ENCODE measurements around the gene TSPAN3.

TSPAN3 gene

GRCh38 chr15:77048135-77048876 is 22.6 kb downstream of the TSPAN3 start:
- no peak for DNase-seq

- peak; percentile 16 for DNase-seq
Measured at GRCh38 chr15:77046704-77047412, 24.1 kb downstream of the TSPAN3 start.

- DNase-seq = no peak
Measured at GRCh38 chr15:77045985-77046384, 24.9 kb downstream of the TSPAN3 start.

GRCh38 chr15:77044228-77045042 is 26.5 kb downstream of the TSPAN3 start:
- no peak for DNase-seq

- no peak for DNase-seq
Measured at GRCh38 chr15:77042955-77043920, 27.7 kb downstream of the TSPAN3 start.

GRCh38 chr15:77042245-77042919 is 28.5 kb downstream of the TSPAN3 start:
- no peak for DNase-seq

- DNase-seq = no peak
Measured at GRCh38 chr15:77040673-77041072, 30.2 kb downstream of the TSPAN3 start.

GRCh38 chr15:77039848-77040247 is 31.1 kb downstream of the TSPAN3 start:
- DNase-seq = no peak

- no peak for DNase-seq
Measured at GRCh38 chr15:77039217-77039533, 31.7 kb downstream of the TSPAN3 start.

GRCh38 chr15:77038312-77039216 is 32.3 kb downstream of the TSPAN3 start:
- no peak for DNase-seq

GRCh38 chr15:77037388-77038209 is 33.3 kb downstream of the TSPAN3 start:
- no peak for DNase-seq

- DNase-seq = no peak
Measured at GRCh38 chr15:77036537-77037387, 34.1 kb downstream of the TSPAN3 start.

GRCh38 chr15:77035999-77036471 is 34.9 kb downstream of the TSPAN3 start:
- no peak for DNase-seq

- DNase-seq = no peak
Measured at GRCh38 chr15:77035584-77035983, 35.3 kb downstream of the TSPAN3 start.

GRCh38 chr15:77034695-77035489 is 36.0 kb downstream of the TSPAN3 start:
- no peak for DNase-seq

- DNase-seq = no peak
Measured at GRCh38 chr15:77033729-77034671, 36.9 kb downstream of the TSPAN3 start.

GRCh38 chr15:77033417-77033728 is 37.5 kb downstream of the TSPAN3 start:
- DNase-seq = no peak
